ENCODE measurements around the gene POLR2B. TPM values are rescaled to one million over a fixed set of nuclear protein-coding genes. Genes with fewer than 3 reads are reported as not detected.

The POLR2B gene
- total RNA-seq, 4 donors from 2014 or later = 25.2 to 92.2 (median 77.0) TPM

- Histone ChIP-seq H3K36me3 (peaks cover 0 to 52% (median 0%) of the 10 kb centered on the region in 3 donors), H3K4me1 (peaks cover 0 to 11% (median 6%) of the 10 kb centered on the region in 3 donors), H3K4me3 (no peak overlapping the region), H3K27ac (no peak overlapping the region), H3K27me3 (no peaks in the 10 kb centered on the region), H3K9me3 (no peaks in the 10 kb centered on the region)
- TF ChIP-seq CTCF (IDR thresholded peaks at IDR 0.05) (no peak), POLR2A (IDR thresholded peaks at IDR 0.05) (no peak)
- intact Hi-C loops (cut with DNase I) = no loop called here
- WGBS, 2 donors = 94 to 95% methylated on average over 11 to 12 of the region's 12 CpGs
- DNase-seq = no peak
Observed at GRCh38 chr4:56940403-56940802, 38.3 kb upstream of the POLR2B start.

GRCh38 chr4:56940971-56941370 lies 37.7 kb upstream of the POLR2B start:
- DNase-seq = no peak
- H3K4me1 ChIP-seq = peaks cover 0 to 17% (median 8%) of the 10 kb centered on the region in 3 donors
- H3K27me3 ChIP-seq = no peaks in the 10 kb centered on the region
- intact Hi-C loops (cut with DNase I) = no loop called here
- H3K9me3 ChIP-seq = no peaks in the 10 kb centered on the region
- H3K27ac ChIP-seq = no peak overlapping the region
- TF ChIP-seq POLR2A (IDR thresholded peaks at IDR 0.05) (no peak), CTCF (IDR thresholded peaks at IDR 0.05) (no peak)
- no peak overlapping the region for H3K4me3 ChIP-seq
- peaks cover 0 to 49% (median 0%) of the 10 kb centered on the region in 3 donors for H3K36me3 ChIP-seq

GRCh38 chr4:56941403-56941802 lies 37.3 kb upstream of the POLR2B start:
- Histone ChIP-seq H3K27ac (no peak overlapping the region), H3K36me3 (peaks cover 0 to 45% (median 0%) of the 10 kb centered on the region in 3 donors), H3K27me3 (no peaks in the 10 kb centered on the region), H3K4me1 (peaks cover 0 to 20% (median 8%) of the 10 kb centered on the region in 3 donors), H3K9me3 (no peaks in the 10 kb centered on the region), H3K4me3 (no peak overlapping the region)
- no peak for DNase-seq
- 69 to 81% methylated on average over 3 of the region's 3 CpGs for WGBS, 2 donors
- TF ChIP-seq CTCF (IDR thresholded peaks at IDR 0.05) (no peak), POLR2A (IDR thresholded peaks at IDR 0.05) (no peak)
- intact Hi-C loops (cut with DNase I) = no loop called here

- no peaks in the 10 kb centered on the region for H3K27me3 ChIP-seq
- H3K27ac ChIP-seq = no peak overlapping the region
- H3K4me3 ChIP-seq = no peak overlapping the region
- DNase-seq = no peak
- no peaks in the 10 kb centered on the region for H3K36me3 ChIP-seq
- TF ChIP-seq CTCF (IDR thresholded peaks at IDR 0.05) = no peak
- TF ChIP-seq POLR2A (IDR thresholded peaks at IDR 0.05) = no peak
- intact Hi-C loops (cut with DNase I) = no loop called here
- H3K9me3 ChIP-seq = no peaks in the 10 kb centered on the region
- peaks cover 0 to 14% (median 8%) of the 10 kb centered on the region in 3 donors for H3K4me1 ChIP-seq
- WGBS, 2 donors = 81% methylated on average over 9 of the region's 9 CpGs
Observed at GRCh38 chr4:56953680-56954520, 24.8 kb upstream of the POLR2B start.

GRCh38 chr4:56958111-56958517 lies 20.6 kb upstream of the POLR2B start:
- intact Hi-C loops (cut with DNase I) = no loop called here
- no peaks in the 10 kb centered on the region for H3K27me3 ChIP-seq
- 16 to 26% methylated on average over 7 of the region's 7 CpGs for WGBS, 2 donors
- peak overlapping the region in 1 of 4 donors; percentile 14 for H3K4me3 ChIP-seq
- no peak for TF ChIP-seq CTCF (IDR thresholded peaks at IDR 0.05)
- TF ChIP-seq POLR2A (IDR thresholded peaks at IDR 0.05) = no peak
- peaks cover 0 to 17% (median 10%) of the 10 kb centered on the region in 3 donors for H3K4me1 ChIP-seq
- H3K36me3 ChIP-seq = peaks cover 0 to 28% (median 10%) of the 10 kb centered on the region in 3 donors
- no peaks in the 10 kb centered on the region for H3K9me3 ChIP-seq
- DNase-seq = peak; percentile 33
- peak overlapping the region in 3 of 4 donors; percentile 1 to 56 (median 46) for H3K27ac ChIP-seq

Data from esophagus squamous epithelium (tissue), 5 donors.